Thymus (tissue), 11 donors: ENCODE results near the gene RRM2. TPM values are rescaled to one million over a fixed set of nuclear protein-coding genes. Genes with fewer than 3 reads are reported as not detected.
"Not testable (repeated sequence)": the region's sequence is repeated elsewhere in the genome, so short reads cannot be mapped to it uniquely, and the experiment has no call there.

Experiments used
- DNase-seq, 9 donors: peaks; one replicate each; pipeline ENCODE4 v3.0.0-alpha.2; 2013; ENCODE audit warnings: low spot score in 9 of 9, low read depth in 6 of 9, missing footprints in 1 of 9
- H3K27ac ChIP-seq, 2 donors: one replicate each; pipeline ENCODE4 v1.5.1; 2013; ENCODE audit warnings: control low read depth in 1 of 2, low read depth in 1 of 2, low read length in 1 of 2, mild to moderate bottlenecking in 1 of 2, moderate library complexity in 1 of 2
- H3K27me3 ChIP-seq, 2 donors: one replicate each; pipeline ENCODE4 v1.5.1; 2013; ENCODE audit warnings: low read length in 1 of 2; ENCODE audit not compliant: control insufficient read depth in 2 of 2, insufficient read depth in 1 of 2
- H3K36me3 ChIP-seq, 2 donors: one replicate each; pipeline ENCODE4 v1.5.1; 2013; ENCODE audit warnings: low read length in 1 of 2, mild to moderate bottlenecking in 1 of 2, moderate library complexity in 1 of 2; ENCODE audit not compliant: control insufficient read depth in 2 of 2, insufficient read depth in 2 of 2
- H3K4me1 ChIP-seq, 2 donors: one replicate each; pipeline ENCODE4 v1.5.1; 2013; ENCODE audit warnings: low read length in 2 of 2; ENCODE audit not compliant: control insufficient read depth in 2 of 2, insufficient read depth in 2 of 2
- H3K4me3 ChIP-seq, 2 donors: one replicate each; pipeline ENCODE4 v1.5.1; 2013; ENCODE audit warnings: low read length in 2 of 2, control low read depth in 1 of 2, mild to moderate bottlenecking in 1 of 2
- H3K9me3 ChIP-seq, 2 donors: one replicate each; pipeline ENCODE4 v1.5.1; 2013; ENCODE audit warnings: low read length in 1 of 2, mild to moderate bottlenecking in 1 of 2; ENCODE audit not compliant: control insufficient read depth in 2 of 2, insufficient read depth in 1 of 2
- WGBS: extraction: QIAGEN DNeasy Blood & Tissue Kit; methylation state at CpG from one replicate; pipeline ENCODE4 v1.1.7; 2013; 5-methylcytosine and 5-hydroxymethylcytosine counted together
- polyA plus RNA-seq: library from polyadenylated mRNA; stranded (reverse); fragments of 200-250 nt; gene quantifications from one replicate; pipeline ENCODE4 v1.2.3, GENCODE V29; 2013
- total RNA-seq: library from RNA; stranded (reverse); fragments of 120-200 nt; gene quantifications from one replicate; pipeline ENCODE4 v1.2.4, GENCODE V29; 2013
- donor health status: healthy.

The RRM2 gene
- total and polyA plus RNA-seq, 2 donors = 4.2 to 79.0 TPM

- H3K4me1 ChIP-seq = peaks cover 0 to 3% of the 10 kb centered on the region in 2 donors
- peaks cover 42 to 90% of the 10 kb centered on the region in 2 donors for H3K27me3 ChIP-seq
- no peaks in the 10 kb centered on the region for H3K9me3 ChIP-seq
- no peak overlapping the region for H3K4me3 ChIP-seq
- no peak for DNase-seq
- no peaks in the 10 kb centered on the region for H3K36me3 ChIP-seq
- H3K27ac ChIP-seq = no peak overlapping the region
- 97% methylated on average over 11 of the region's 11 CpGs for WGBS
These were observed 36.9 kb upstream of the RRM2 start for GRCh38 chr2:10085668-10086059.

- Histone ChIP-seq H3K9me3 (peaks cover 0 to 8% of the 10 kb centered on the region in 2 donors), H3K27me3 (peaks cover 36 to 90% of the 10 kb centered on the region in 2 donors), H3K27ac (no peak overlapping the region), H3K36me3 (no peaks in the 10 kb centered on the region), H3K4me3 (no peak overlapping the region), H3K4me1 (peaks cover 0 to 6% of the 10 kb centered on the region in 2 donors)
- DNase-seq = no peak
- WGBS = 89% methylated on average over 4 of the region's 4 CpGs
These were observed 35.6 kb upstream of the RRM2 start for GRCh38 chr2:10086950-10087349.

- Histone ChIP-seq H3K27me3 (peaks cover 32 to 90% of the 10 kb centered on the region in 2 donors), H3K4me1 (peaks cover 0 to 6% of the 10 kb centered on the region in 2 donors), H3K36me3 (no peaks in the 10 kb centered on the region), H3K4me3 (no peak overlapping the region), H3K27ac (no peak overlapping the region), H3K9me3 (peaks cover 0 to 11% of the 10 kb centered on the region in 2 donors)
- WGBS = 86% methylated on average over 8 of the region's 8 CpGs
- no peak for DNase-seq
These were observed 35.2 kb upstream of the RRM2 start for GRCh38 chr2:10087360-10087759.

- Histone ChIP-seq H3K27me3 (peaks cover 14 to 90% of the 10 kb centered on the region in 2 donors), H3K27ac (no peak overlapping the region), H3K4me1 (peaks cover 0 to 6% of the 10 kb centered on the region in 2 donors), H3K4me3 (no peak overlapping the region), H3K9me3 (peaks cover 0 to 13% of the 10 kb centered on the region in 2 donors), H3K36me3 (no peaks in the 10 kb centered on the region)
- DNase-seq = no peak
- WGBS = 71% methylated on average over 5 of the region's 5 CpGs
These were observed 32.9 kb upstream of the RRM2 start for GRCh38 chr2:10089565-10090190.

GRCh38 chr2:10091182-10091888 lies 31.2 kb upstream of the RRM2 start:
- Histone ChIP-seq H3K27ac (no peak overlapping the region), H3K27me3 (peaks cover 10 to 78% of the 10 kb centered on the region in 2 donors)
- no peak for DNase-seq

GRCh38 chr2:10091889-10092244 lies 30.7 kb upstream of the RRM2 start:
- H3K4me3 ChIP-seq, H3K4me1 ChIP-seq, H3K36me3 ChIP-seq, H3K27ac ChIP-seq, DNase-seq: not testable (repeated sequence)
- peaks cover 10 to 80% of the 10 kb centered on the region in 2 donors for H3K27me3 ChIP-seq
- 98% methylated on average over 2 of the region's 2 CpGs for WGBS
- peaks cover 0 to 13% of the 10 kb centered on the region in 2 donors for H3K9me3 ChIP-seq

More at GRCh38 chr2:10091182-10091888, 31.2 kb upstream of the RRM2 start:
- H3K4me3 ChIP-seq = peak overlapping the region in 1 of 2 donors; percentile 4
- H3K36me3 ChIP-seq = no peaks in the 10 kb centered on the region
- peaks cover 0 to 13% of the 10 kb centered on the region in 2 donors for H3K9me3 ChIP-seq
- peaks cover 0 to 6% of the 10 kb centered on the region in 2 donors for H3K4me1 ChIP-seq
- 11% methylated on average over 52 of the region's 52 CpGs for WGBS

- Histone ChIP-seq H3K27ac (no peak overlapping the region), H3K9me3 (peaks cover 0 to 13% of the 10 kb centered on the region in 2 donors), H3K36me3 (no peaks in the 10 kb centered on the region), H3K4me3 (no peak overlapping the region), H3K27me3 (peaks cover 8 to 60% of the 10 kb centered on the region in 2 donors), H3K4me1 (peaks cover 0 to 6% of the 10 kb centered on the region in 2 donors)
- no peak for DNase-seq
- WGBS = 94% methylated on average over 13 of the region's 13 CpGs
These were observed 28.2 kb upstream of the RRM2 start for GRCh38 chr2:10094271-10094814.

- Histone ChIP-seq H3K27me3 (peaks cover 4 to 55% of the 10 kb centered on the region in 2 donors), H3K27ac (no peak overlapping the region), H3K4me3 (no peak overlapping the region), H3K9me3 (peaks cover 0 to 13% of the 10 kb centered on the region in 2 donors), H3K4me1 (peaks cover 0 to 6% of the 10 kb centered on the region in 2 donors), H3K36me3 (no peaks in the 10 kb centered on the region)
- 90% methylated on average over 9 of the region's 9 CpGs for WGBS
- no peak for DNase-seq
These were observed 27.4 kb upstream of the RRM2 start for GRCh38 chr2:10095175-10095574.

- WGBS = 97% methylated on average over 10 of the region's 10 CpGs
- Histone ChIP-seq H3K36me3 (no peaks in the 10 kb centered on the region), H3K4me1 (no peaks in the 10 kb centered on the region), H3K9me3 (peaks cover 0 to 6% of the 10 kb centered on the region in 2 donors), H3K27ac (no peak overlapping the region), H3K4me3 (no peak overlapping the region), H3K27me3 (peaks cover 2 to 42% of the 10 kb centered on the region in 2 donors)
- no peak for DNase-seq
These were observed 25.9 kb upstream of the RRM2 start for GRCh38 chr2:10096641-10097040.
